K562 (cell line): ENCODE data around the gene EXOC4. TPM values are rescaled to one million over a fixed set of nuclear protein-coding genes. Genes with fewer than 3 reads are reported as not detected.

Experiments used
- ATAC-seq: fragments of 200-7000 bp; cut with Tn5 transposase; 3 replicates; pipeline ENCODE4 v1.9.1; 2020; ENCODE audit warnings: moderate library complexity
- BruUV-seq: library from RNA; stranded (reverse); fragments of 400-500 nt; replicated peaks from 2 replicates; lab custom pipeline; 2021; lab: Mats Ljungman, UMichigan
- CTCF ChIA-PET: fragments of 300-600 bp; formaldehyde crosslinking; extraction: SDS; loops from one replicate; lab custom pipeline; 2021; ENCODE audit warnings: low intra/inter-chr PET ratio; lab: Yijun Ruan, JAX
- POLR2A ChIA-PET: fragments of 300-600, 350-650 bp; sonication (Branson Sonifier 250); formaldehyde crosslinking; extraction: SDS; loops from one replicate; lab custom pipeline; 2021; ENCODE audit warnings: antibody characterized with exemption, inconsistent platforms; lab: Yijun Ruan, JAX
- DNase-seq, 4 experiments: peaks; one replicate each; pipeline versions ENCODE4 v3.0.0 to v3.0.0-alpha.2; 2011 to 2018; ENCODE audit warnings: low spot score in 3 of 4, mixed read lengths in 3 of 4; ENCODE audit errors: extremely low read depth in 1 of 4
- FAIRE-seq: peaks from 2 replicates; lab custom pipeline; 2011; peaks lifted over from hg19 to GRCh38; lab: Jason Lieb, UNC
- H2AFZ ChIP-seq: 2 replicates; pipeline ENCODE4 v1.6.0; 2011; ENCODE audit warnings: low read depth, low read length, control low read depth, inconsistent platforms
- H3K27ac ChIP-seq: fragments of 200-600 bp; 3 replicates; pipeline ENCODE4 v1.8.0; 2011; ENCODE audit warnings: low read depth, mild to moderate bottlenecking, control low read depth, inconsistent platforms, low read length, moderate library complexity, mixed read lengths; ENCODE audit errors: extremely low read depth
- H3K27me3 ChIP-seq, 2 experiments: fragments of 300-600 bp in 1 of 2; 2 replicates in 1 of 2; 3 replicates in 1 of 2; pipeline versions ENCODE4 v1.6.0 to v1.8.0; 2011; ENCODE audit warnings: inconsistent platforms in 2 of 2, low read length in 2 of 2, mild to moderate bottlenecking in 1 of 2, mixed read lengths in 1 of 2, moderate library complexity in 1 of 2; ENCODE audit not compliant: control insufficient read depth in 2 of 2, insufficient read depth in 2 of 2
- H3K36me3 ChIP-seq: fragments of 300-600 bp; 3 replicates; pipeline ENCODE4 v1.8.0; 2011; ENCODE audit warnings: mild to moderate bottlenecking, low read length, inconsistent platforms; ENCODE audit not compliant: control insufficient read depth, insufficient read depth
- H3K4me1 ChIP-seq, 2 experiments: fragments of 200-600 bp in 1 of 2; replicated peaks in 1 of 2; 2 replicates in 1 of 2; 3 replicates in 1 of 2; pipeline versions ENCODE4 v1.5.1 to v1.8.0; 2011; ENCODE audit warnings: inconsistent platforms in 2 of 2, low read length in 2 of 2, mild to moderate bottlenecking in 1 of 2, mixed read lengths in 1 of 2, moderate library complexity in 1 of 2; ENCODE audit not compliant: control insufficient read depth in 2 of 2, insufficient read depth in 2 of 2
- H3K4me2 ChIP-seq: 2 replicates; pipeline ENCODE4 v1.6.1; 2011; ENCODE audit warnings: low read length, control low read depth, inconsistent platforms, mixed read lengths; ENCODE audit not compliant: insufficient read depth
- H3K4me3 ChIP-seq: fragments of 200-600 bp; sonication (generic), shearing (Covaris generic); 2 replicates; pipeline ENCODE4 v1.5.1; 2016; ENCODE audit warnings: control low read depth, inconsistent platforms
- H3K79me2 ChIP-seq: fragments of 200-600 bp; 3 replicates; pipeline ENCODE4 v1.8.0; 2011; ENCODE audit warnings: low read length, inconsistent platforms; ENCODE audit not compliant: control insufficient read depth, insufficient read depth
- H3K9ac ChIP-seq, 2 experiments: 2 replicates each; pipeline versions ENCODE4 v1.6.0 to v1.6.1; 2011; ENCODE audit warnings: low read depth in 2 of 2, low read length in 2 of 2, control low read depth in 1 of 2, inconsistent platforms in 1 of 2, mild to moderate bottlenecking in 1 of 2, mixed read lengths in 1 of 2; ENCODE audit not compliant: insufficient read depth in 1 of 2
- H3K9me1 ChIP-seq: one replicate; pipeline ENCODE4 v1.6.0; 2011; ENCODE audit warnings: inconsistent platforms, mild to moderate bottlenecking, low read length, moderate library complexity; ENCODE audit not compliant: control insufficient read depth, insufficient read depth
- H3K9me3 ChIP-seq: replicated peaks from 2 replicates; pipeline ENCODE4 v1.5.1; 2011; ENCODE audit warnings: low read depth, low read length, inconsistent platforms; ENCODE audit not compliant: control insufficient read depth, insufficient read depth
- H4K20me1 ChIP-seq: replicated peaks from 2 replicates; pipeline ENCODE4 v1.6.1; 2011; ENCODE audit warnings: low read length, inconsistent platforms, mixed read lengths; ENCODE audit not compliant: control insufficient read depth, insufficient read depth
- C11orf30 ChIP-seq: fragments of 450-650 bp; IDR thresholded peaks from 2 replicates; pipeline ENCODE4 v1.6.1; 2016; ENCODE audit warnings: low read depth, mild to moderate bottlenecking
- CHCHD3 ChIP-seq: fragments of 250-450 bp; sonication (Bioruptor Pico); IDR thresholded peaks from 2 replicates; pipeline ENCODE4 v2.1.2; 2022; ENCODE audit warnings: mild to moderate bottlenecking
- GATA2 ChIP-seq: sonication (generic); formaldehyde crosslinking; IDR thresholded peaks from 2 replicates; pipeline ENCODE4 v1.4.0; 2020; ENCODE audit warnings: mild to moderate bottlenecking, missing genetic modification reagents
- MECOM ChIP-seq: fragments of 250-450 bp; sonication (Bioruptor Pico); IDR thresholded peaks from 2 replicates; pipeline ENCODE4 v1.8.0; 2022; ENCODE audit warnings: inconsistent platforms
- PBX2 ChIP-seq, 2 experiments: IDR thresholded peaks in 1 of 2; conservative IDR thresholded peaks in 1 of 2; 2 replicates each; pipeline ENCODE4 v1.6.1; 2016; ENCODE audit warnings: low read depth in 2 of 2, mild to moderate bottlenecking in 1 of 2, missing compliant biosample characterization in 1 of 2, missing genetic modification characterization in 1 of 2, moderate library complexity in 1 of 2
- PHB2 ChIP-seq: fragments of 450-650 bp; IDR thresholded peaks from 2 replicates; pipeline ENCODE4 v1.6.1; 2017; ENCODE audit warnings: low read depth
- RERE ChIP-seq: sonication (generic); formaldehyde crosslinking; IDR thresholded peaks from 2 replicates; pipeline ENCODE4 v1.8.0; 2023; ENCODE audit warnings: missing genetic modification reagents, mild to moderate bottlenecking, borderline replicate concordance
- SMC3 ChIP-seq: conservative IDR thresholded peaks from 2 replicates; pipeline ENCODE4 v1.6.1; 2011; ENCODE audit warnings: low read depth, low read length, improper control_type of control experiment; ENCODE audit not compliant: insufficient read depth
- ZBTB8A ChIP-seq: fragments of 450-650 bp; IDR thresholded peaks from 2 replicates; pipeline ENCODE4 v1.6.1; 2018; ENCODE audit warnings: mild to moderate bottlenecking, moderate library complexity; ENCODE audit not compliant: partially characterized antibody
- WGBS: fragments of 100-300 bp; shearing (Covaris generic); methylation state at CpG from one replicate; pipeline ENCODE4 v1.1.6; 2016; ENCODE audit warnings: low coverage, mixed read lengths; ENCODE audit not compliant: insufficient coverage; ENCODE audit errors: missing lambda C conversion rate; 5-methylcytosine and 5-hydroxymethylcytosine counted together
- in situ Hi-C: fragments of 300-500 bp; cut with MboI; formaldehyde crosslinking; loops from 4 replicates; pipeline ENCODE4 v1.15.0; 2018; ENCODE audit warnings: inconsistent platforms, mixed read lengths
- intact Hi-C: fragments of 100-400 bp; cut with micrococcal nuclease; formaldehyde crosslinking; loops from 2 replicates; pipeline ENCODE4 v1.14.2; 2022
- polyA plus RNA-seq, 8 experiments: library from polyadenylated mRNA; depleted of rRNA in 4 of 8; stranded (reverse) in 5 of 8; unstranded in 3 of 8; fragments of >200 nt; fragmentation: Nextera tagmentation in 2 of 8; fragmentation: Illumina TruSeq in 1 of 8; extraction: Ambion mirVana in 2 of 8; extraction: Trizol in 1 of 8; gene quantifications; 2 replicates each; pipeline versions ENCODE4 v1.2.1 to v1.2.3, GENCODE V29; 2011 to 2014; ENCODE audit warnings: inconsistent platforms in 1 of 8, missing spikeins in 1 of 8
- total RNA-seq, 7 experiments: library from RNA; depleted of rRNA in 6 of 7; stranded (reverse); fragments of >200 nt in 6 of 7; fragmentation: Illumina TruSeq in 2 of 7; extraction: Trizol in 2 of 7; gene quantifications; 2 replicates each; pipeline versions ENCODE4 v1.2.1 to v1.2.3, GENCODE V29; 2011 to 2021; ENCODE audit warnings: low replicate concordance in 1 of 7
- TF ChIP-seq, protein P1 (sequence below): fragments of 450-650 bp; IDR thresholded peaks from 2 replicates; pipeline ENCODE4 v1.7.1; 2018; ENCODE audit warnings: mild to moderate bottlenecking, low read depth; ENCODE audit not compliant: partially characterized antibody

The EXOC4 gene
- total and polyA plus RNA-seq, 9 of the 15 experiments (the other 6 are each of a cell fraction or from before 2014, with no cell fraction given): 18.5 to 73.1 (median 46.6) TPM

DNA sequence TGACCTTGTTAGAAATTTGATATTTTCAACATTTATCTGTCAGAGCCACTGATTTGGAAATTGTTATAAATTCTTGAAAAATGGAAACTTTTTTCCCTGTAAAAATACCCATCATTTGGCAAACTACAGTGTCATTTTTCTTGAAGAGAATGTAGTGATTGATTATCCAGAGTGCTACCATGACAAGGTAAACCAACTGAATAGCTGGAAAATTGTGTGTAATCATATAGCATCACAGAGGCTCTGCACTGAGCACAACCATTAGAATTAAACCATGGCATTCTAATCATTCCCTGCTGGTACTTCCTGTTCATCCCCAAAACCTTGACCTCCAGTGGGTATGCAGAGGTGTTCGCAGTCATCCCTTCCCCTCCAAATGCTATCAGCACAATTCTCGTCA, 633.9 kb downstream of the EXOC4 start (continued):
- TF ChIP-seq SMC3 (no peak), CHCHD3 (CRISPR knock-in tag) (no peak), RERE (no peak)

- FAIRE-seq (no peak), ATAC-seq (no peak), DNase-seq (no peak)
- Histone ChIP-seq H3K9me3 (no peaks in the 10 kb centered on the region), H3K4me1 (peaks cover 4 to 10% of the 10 kb centered on the region in 2 experiments; a peak in 3 of 5 replicates), H3K27me3 (no peaks in the 10 kb centered on the region), H2AFZ (no peak overlapping the region), H3K4me2 (no peak overlapping the region), H3K36me3 (no peaks in the 10 kb centered on the region), H3K9ac (no peak overlapping the region), H3K9me1 (no peaks in the 10 kb centered on the region), H3K79me2 (no peaks in the 10 kb centered on the region), H4K20me1 (no peaks in the 10 kb centered on the region), H3K4me3 (no peak overlapping the region), H3K27ac (no peak overlapping the region)
- intact Hi-C loops (no loop called here), in situ Hi-C loops (no loop called here)
- BruUV-seq: no TSS peak
- ChIA-PET POLR2A (no interaction called here), CTCF (no interaction called here)
- WGBS: 11% methylated on average over 2 of the region's 2 CpGs
- TF ChIP-seq GATA2 (CRISPR knock-in tag) (no peak), C11orf30 (no peak), PHB2 (no peak), PBX2 (CRISPR knock-in tag; IDR thresholded peaks at IDR 0.05; ENCODE audit: low read depth) (no peak), PBX2 (tag; conservative IDR thresholded peaks at IDR 0.05; ENCODE audit: low read depth) (no peak), ZBTB8A (no peak), MECOM (CRISPR knock-in tag) (no peak)
- TF ChIP-seq, protein P1, sequence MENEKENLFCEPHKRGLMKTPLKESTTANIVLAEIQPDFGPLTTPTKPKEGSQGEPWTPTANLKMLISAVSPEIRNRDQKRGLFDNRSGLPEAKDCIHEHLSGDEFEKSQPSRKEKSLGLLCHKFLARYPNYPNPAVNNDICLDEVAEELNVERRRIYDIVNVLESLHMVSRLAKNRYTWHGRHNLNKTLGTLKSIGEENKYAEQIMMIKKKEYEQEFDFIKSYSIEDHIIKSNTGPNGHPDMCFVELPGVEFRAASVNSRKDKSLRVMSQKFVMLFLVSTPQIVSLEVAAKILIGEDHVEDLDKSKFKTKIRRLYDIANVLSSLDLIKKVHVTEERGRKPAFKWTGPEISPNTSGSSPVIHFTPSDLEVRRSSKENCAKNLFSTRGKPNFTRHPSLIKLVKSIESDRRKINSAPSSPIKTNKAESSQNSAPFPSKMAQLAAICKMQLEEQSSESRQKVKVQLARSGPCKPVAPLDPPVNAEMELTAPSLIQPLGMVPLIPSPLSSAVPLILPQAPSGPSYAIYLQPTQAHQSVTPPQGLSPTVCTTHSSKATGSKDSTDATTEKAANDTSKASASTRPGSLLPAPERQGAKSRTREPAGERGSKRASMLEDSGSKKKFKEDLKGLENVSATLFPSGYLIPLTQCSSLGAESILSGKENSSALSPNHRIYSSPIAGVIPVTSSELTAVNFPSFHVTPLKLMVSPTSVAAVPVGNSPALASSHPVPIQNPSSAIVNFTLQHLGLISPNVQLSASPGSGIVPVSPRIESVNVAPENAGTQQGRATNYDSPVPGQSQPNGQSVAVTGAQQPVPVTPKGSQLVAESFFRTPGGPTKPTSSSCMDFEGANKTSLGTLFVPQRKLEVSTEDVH: no peak
Measured at GRCh38 chr7:133887459-133887858, 634.6 kb downstream of the EXOC4 start.
